Stimulated activated CD8-positive, alpha-beta memory T cell treated with anti-CD3 and anti-CD28 coated beads, Interleukin-7, amount 100 ng/mL, for 48 hours (primary cell): ENCODE measurements around the gene RNF220.

Source experiments
- DNase-seq, 2 donors: peaks; one replicate each; pipeline ENCODE4 v3.0.0-alpha.2; 2020; ENCODE audit warnings: low read depth in 1 of 2; ENCODE audit errors: extremely low read depth in 1 of 2

RNF220 gene

DNA sequence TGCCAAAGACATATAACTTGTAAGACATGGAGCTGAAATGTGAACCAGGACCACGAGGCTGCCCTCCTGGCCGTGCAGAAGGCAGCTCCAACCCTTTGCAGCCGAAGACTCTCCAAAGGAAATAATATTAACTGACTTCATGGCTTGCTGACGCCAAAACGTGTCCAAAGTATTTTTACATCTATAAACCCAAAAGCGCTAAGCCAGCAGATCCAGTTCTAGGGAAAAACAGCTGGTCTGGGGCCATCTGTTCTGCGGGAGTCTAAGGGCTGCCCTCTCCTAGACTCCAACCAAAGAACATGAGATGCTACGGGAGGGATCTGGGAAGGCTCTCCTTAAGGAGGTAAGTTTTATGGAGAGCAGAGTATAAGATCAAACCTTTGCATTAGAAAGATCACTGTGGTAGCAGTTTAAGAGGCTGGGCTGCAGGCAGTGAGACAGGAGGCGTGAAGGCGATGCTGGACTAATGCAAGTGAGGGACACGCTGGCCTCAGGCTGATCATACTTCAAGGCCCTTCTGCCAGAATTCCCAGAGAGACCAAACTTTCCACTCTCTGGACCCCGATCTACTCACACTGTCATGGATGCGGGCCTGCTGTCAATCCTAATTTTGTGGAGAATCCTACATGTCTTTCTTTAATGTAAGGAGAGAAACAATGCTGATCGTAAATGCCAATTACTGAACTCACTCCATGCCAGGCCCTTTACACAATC, 268.1 kb downstream of the RNF220 start:
- DNase-seq = no peak

DNA sequence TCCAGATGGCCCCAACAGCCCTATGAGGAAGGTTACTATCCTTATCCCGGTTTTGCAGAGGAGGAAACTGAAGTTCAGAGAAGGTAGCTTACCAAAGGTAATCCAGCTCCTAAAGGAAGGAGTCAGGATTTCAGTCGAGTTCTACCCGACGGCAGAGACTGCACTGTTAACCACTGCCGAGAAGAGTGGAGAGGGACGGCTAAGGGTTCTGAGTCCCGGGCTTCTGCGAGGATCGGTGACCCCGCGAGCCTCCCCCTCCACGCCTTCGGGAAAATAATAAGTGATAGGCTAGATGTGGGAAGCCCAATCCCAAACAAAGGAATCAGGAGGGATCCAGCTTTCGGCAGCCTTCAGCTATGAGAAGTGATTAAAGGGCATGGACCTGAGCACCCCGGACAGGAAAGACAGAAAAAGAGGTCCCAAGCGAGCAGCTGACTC, 268.6 kb downstream of the RNF220 start:
- DNase-seq = no peak

DNA sequence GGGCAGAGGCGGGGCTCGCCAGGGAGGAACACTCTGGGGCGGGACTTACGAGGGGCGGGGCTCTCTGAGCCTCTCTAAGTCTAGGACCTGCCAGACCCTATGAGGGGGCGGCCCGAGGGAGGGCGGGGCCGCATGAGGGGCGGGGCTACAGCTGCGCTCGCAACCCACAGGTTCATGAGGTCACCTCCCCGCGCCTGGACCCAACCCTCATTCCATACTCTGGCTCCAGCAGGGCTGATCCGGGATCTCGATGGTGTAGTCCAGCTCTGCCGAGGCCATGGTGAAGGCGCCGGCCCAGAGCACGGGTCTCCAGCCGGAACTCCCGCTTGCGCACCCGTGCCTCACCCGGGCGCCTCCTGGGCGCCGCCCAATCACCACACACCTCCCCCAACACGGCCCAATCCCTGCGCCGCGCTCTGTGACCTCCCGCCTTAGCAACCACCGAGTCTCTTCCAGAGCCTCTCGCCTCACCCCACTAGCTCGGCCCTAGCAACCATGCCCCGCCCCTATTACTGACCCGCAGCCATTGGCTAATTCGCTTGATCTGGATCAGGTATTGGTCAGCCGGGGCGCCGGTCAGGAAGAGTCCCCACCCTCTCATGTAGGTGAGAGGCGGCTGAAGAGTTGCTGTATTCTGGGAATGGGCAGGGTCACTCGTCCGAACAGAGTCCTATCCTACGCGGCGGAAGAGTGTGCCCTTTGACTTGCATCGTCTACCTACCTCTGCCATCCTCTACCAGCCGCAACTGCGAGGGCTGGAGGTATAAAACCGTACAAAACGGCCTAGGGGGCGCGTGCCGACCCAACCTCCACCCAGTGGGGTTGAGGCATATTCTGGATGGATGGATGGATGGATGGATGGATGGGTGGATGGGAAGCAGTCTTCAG, 269.3 kb downstream of the RNF220 start, which contains the start of the genes ARMH1 and TMEM53:
TSS of gene ARMH1 (plus strand) at position 602 of the 888 bp plus-strand sequence. CDS start 14,984 bp downstream, outside the sequence.
TSS of gene TMEM53 (minus strand) at position 369 of the 888 bp plus-strand sequence. CDS start at position 279, 90 bp downstream.
- DNase-seq = peak; percentile 91 to 99

DNA sequence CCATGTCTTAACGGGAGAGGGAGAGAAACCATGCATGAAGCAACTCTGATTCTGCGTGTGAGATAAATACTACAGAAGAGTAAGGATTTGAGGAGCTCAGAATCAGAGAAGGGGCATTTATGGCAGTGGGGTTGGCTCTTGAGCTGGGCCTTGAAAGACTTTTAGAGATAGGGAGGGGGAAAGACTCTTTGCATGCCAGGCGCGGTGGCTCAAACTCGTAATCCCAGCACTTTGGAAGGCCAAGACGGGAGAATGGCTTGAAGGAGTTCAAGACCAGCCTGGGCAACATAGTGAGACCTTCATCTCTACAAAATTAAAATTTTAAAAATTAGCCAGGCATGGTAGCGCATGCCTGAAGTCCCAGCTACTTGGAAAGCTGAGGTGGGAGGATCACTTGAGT, 270.1 kb downstream of the RNF220 start:
- no peak for DNase-seq

DNA sequence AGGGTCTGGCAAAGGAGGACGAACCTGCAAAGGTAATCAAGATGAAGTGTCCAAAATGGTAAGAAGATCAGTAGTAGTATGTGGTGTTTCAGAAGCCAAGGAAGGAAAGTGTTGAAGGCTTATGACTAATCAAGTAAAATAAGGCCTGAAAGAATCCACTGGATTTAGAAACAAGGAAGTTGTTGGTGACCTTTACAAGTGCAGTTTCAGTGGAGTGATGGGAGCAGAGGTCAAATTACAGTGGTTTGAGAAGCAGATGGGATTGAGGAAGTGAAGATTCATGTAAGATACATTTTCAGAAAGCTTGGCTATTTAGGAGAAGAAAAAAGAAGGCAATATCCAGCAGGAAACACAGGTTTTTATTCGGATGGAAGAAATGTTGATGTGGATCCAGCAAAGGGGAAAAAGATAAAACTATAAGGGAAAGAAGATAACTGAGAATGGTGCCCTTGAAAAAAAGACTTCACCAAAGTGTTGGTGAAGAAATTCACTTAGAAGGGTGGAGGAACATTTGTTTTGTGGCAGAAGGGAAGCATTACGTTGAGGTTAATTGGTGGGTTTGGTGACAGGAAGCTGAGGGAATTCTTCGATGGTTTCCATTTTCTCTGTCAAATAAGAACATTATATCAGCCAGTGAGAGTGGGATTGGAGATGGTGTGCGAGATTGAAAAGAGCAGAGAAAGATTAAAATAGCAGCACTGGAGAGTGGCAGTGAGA, 271.6 kb downstream of the RNF220 start:
- DNase-seq = no peak

DNA sequence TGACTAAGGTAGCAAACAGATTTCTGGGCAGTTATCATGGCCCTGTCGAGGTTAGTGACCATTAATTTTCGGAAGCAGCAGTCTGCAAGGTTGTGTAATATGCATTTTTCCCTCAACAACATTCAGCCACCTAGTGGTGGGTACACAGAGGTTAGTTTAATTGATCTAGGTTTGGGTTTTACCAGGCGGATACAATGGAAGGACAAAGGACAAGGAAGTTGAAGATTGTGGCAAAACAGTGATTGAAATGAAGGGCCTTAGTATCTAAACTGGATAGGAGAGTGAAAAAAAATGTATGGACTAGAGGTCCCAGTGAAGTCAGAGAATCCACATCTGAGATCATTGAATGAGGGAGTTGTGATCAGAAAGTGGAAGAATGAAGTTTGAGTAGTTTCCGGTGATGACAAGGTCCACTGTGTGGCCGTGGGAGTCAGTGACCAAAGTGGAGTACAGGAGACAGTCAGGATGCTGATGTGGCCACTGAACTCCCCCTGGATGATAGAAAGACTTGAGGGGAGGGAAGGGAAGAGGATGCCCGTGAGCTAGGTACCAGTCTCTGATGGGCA, 272.2 kb downstream of the RNF220 start:
- DNase-seq = no peak

DNA sequence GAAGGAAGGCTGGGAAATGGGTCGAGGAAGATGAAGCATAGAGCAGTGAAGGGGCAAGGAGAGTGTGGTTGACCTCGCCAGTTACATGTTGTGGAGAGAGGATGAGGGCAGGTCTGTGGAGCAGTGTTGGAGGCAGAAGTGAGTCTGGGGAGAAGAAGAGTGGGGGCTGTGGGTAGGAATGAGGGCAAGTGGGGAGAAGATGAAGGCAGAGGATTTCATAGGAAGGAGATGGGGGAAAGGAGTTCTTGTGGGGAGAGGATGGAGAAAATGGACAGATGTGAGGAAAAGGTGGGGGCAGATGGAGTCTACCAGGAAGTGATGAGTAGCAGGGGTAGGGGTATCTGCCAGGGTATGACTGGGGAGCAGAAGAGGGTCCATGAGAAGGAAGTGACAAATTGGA, 273.1 kb downstream of the RNF220 start:
- no peak for DNase-seq

DNA sequence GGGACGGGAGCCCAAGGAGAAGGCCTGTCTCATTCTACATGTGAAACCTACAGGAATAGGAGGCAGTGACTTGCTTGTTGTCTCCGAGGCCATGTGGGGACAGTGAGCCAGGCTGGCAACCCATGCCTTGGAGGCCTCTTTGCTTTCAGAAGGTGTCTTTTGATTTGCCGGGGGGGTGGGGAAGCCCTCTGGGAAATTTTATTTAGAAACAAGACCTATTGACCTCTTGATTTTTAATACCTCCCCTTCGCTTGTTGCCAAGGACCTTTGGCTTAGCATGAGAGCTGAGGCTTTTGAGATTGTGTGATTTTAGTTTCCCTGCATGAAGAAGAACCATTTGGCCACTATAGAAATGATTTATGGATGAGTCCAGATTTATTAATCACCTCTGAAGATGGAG, 273.6 kb downstream of the RNF220 start:
- DNase-seq = no peak

DNA sequence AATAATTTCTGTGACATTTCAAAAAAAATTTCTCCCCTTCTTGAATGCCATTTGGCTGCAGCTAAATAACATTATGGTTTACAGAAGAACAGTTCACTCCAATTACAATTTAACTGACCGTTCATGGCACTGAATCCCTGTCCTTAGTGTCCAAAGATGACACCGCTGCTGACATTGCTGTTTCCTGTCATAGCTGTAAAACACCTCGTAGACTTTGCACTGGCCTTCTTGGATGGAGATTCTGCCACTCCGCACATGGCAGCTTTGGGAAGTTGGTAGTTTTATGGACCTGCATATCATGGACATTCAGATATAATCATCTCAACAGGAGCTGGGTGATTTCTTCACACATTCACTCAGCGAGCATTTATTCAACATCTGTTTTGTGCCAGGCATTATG, 274.4 kb downstream of the RNF220 start:
- DNase-seq = no peak

DNA sequence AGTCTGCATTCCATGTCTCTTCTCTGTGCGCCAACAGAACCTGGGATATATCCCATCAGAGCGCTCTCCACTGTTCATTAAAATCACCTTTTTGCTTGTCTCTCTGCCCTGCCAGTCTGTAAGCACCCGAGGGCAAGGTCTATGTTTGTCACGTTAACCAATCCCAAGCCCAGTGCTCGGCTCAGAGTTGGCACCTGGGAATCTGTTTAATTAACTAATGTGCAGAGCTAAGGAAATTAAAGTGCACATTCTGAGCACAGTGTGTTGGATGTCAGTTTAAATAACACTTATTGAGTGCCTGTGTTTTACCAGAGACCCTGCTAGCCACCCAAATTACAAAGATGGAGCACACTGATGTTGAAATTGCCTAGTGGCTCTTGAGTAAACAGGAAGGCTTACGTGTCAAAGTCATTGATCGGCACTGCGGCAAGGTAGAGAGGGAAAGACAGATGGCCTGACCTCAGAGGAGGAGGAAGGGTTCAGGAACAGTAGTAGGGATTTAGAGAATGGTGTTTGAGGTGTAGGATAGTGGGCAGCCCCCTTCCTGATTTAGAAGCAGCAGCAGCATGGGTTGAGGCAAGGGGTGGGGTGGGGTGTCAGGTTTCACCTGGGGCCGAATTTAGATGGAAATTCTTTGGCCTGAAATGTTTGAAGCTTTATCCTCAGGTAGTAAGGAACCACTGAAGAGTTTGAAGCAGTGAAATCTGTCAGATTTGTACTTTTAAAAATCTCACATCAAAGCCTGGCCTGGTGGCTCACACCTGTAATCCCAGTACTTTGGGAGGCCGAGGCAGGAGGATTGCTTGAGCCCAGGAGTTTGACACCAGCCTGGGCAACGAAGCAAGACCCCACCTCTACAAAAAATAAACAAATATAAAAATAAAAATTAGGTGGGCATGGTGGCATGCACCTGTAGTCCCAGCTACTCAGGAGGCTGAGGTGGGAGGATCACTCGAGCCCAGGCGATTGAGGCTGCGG, 277.1 kb downstream of the RNF220 start:
- no peak for DNase-seq

DNA sequence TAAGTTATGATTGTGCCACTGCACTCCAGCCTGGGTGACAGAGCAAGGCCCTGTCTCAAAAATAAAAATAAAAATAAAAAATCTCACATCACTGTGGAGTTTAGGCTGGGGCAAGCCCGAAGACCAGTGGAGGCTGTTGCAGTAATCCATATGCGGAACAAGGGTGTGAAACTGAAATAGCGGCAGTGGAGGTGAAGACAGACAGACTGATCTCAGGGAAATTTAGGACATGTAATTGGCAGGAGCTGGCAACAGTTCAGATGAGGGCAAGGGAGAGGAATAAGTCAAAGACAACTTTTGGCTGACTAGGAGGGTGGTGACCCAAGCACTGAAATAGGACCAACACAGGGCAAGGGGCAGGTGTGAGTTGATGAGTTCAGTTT, 277.8 kb downstream of the RNF220 start:
- DNase-seq = no peak

DNA sequence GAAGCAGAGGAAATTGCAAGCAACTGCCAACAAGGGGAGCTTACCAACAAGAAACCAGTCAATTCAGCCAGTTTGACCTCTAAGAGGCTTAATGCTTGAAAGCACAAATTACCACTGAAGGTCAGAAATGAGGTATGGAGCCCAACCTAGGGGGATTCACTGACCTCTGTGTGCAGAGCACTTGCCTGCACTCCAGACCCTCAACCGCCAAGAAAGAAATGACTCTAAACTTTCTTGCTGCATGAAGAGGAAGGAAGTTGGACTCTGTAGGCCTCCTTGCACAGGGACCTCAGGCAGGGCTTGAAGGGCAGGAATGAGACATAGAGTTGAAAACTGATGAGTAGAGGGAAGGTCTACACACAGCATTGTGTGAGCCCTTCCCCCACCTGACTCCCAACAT, 279.5 kb downstream of the RNF220 start:
- no peak for DNase-seq

DNA sequence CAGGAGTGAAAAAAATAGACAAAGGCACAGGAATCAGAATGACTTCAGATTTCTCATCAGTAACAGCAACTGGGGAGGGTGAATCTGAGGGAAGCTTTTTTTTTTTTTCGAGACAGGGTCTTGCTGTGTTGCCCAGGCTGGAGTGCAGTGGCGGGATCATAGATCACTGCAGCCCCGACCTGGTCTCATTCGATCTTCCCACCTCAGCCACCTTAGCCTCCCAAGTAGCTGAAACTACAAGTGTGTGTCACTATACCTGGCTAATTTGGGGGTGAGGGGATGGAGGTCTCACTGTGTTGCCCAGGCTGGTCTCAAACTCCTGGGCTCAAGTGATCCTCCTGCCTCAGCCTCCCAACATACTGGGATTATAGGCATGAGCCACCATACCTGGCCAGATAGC, 280.2 kb downstream of the RNF220 start:
- DNase-seq = no peak

DNA sequence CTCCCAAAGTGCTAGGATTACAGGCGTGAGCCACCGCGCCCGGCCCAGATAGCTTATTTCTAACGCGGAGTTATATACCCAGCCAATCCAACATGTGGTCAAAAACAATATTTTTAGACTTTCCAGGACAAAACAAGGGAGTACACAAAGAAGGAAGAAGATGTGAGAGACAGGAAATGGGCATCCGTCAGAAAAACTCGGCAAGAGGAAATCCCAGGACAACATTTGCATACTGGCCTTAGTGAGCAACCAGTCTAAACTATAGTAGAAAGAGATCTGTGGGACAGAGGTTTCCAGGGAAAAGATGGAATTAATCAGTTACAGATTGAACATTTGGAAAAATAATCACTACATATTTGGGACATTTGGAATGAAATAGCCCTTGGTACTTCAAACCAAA, 280.8 kb downstream of the RNF220 start:
- no peak for DNase-seq

DNA sequence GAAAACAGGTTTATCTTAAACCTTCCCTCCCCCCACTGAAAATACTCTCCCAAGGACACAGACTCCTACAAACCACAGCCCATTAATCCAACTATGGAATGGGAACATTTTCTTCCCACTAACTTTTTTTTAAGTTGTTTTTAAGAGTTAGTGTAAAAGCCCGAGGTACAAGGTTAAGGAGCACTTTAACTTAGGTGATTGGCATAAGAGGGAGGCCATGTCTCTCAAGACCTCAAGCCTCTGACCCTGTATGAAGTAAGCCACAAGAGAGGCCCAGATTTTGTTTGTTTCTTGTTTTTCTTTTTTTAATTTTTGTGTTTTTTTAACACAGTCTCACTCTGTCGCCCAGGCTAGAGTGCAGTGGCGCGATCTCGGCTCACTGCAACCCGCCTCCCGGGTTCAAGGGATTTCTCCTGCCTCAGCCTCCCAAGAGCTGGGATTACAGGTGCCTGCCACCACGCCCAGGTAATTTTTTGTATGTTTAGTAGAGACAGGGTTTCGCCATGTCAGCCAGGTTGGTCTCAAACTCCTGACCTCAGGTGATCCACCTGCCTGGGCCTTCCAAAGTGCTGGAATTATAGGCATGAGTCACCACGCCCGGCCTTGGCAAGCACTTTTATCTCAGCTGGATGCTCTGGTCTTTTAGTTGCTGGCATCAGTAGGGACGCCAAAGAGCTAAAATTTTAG, 283.8 kb downstream of the RNF220 start:
- DNase-seq = no peak

DNA sequence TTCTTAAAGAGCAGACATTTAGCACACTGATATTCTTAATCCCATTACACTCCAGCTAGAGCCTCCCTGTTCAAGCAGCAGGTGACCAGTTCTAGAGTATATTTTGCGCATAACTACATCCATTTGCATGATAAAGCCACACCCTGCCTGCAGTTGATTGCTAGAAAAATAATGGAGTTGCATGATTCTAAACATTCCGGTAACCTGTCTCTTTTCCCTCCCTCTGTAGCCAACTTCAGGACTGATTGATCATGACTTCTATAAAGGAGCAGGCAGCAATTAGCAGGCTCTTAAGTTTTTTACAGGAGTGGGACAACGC, 284.4 kb downstream of the RNF220 start:
- no peak for DNase-seq

DNA sequence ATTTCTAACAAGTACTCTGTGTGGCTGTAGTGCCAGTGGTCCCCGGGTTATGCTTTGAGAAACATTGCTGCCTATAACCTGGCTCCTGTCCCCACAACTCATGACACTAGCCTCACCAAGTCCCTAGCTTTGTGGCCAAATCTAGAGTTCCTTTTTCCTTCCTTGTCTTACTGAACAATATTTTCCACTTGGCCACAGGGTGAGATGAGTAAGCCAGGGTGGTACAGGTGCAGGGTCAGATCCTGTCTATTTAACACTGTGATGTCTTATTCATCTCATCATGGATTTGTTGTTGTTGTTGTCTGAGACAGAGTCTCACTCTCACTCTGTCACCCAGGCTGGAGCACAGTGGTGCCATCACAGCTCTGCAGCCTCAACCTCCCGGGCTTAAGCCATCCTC, 288.1 kb downstream of the RNF220 start:
- no peak for DNase-seq

DNA sequence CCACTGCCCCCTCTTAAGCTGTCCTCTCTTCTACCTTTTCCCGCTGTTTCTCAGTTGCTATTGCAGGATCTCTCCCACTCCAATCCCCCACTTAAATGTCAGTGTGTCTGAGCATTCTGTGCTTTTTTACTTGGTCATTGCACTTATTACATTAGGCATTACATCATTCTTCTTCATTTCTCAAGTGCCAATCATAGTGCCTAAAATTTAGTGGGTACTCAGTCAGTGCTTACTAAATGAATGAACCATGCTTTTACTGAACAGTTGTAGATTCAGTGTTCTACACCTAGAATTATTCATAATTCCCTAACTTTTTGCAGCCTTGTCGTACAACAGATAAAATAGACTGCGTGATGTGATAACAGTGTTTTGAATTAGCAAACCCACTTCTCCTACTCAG, 288.8 kb downstream of the RNF220 start:
- DNase-seq = no peak

DNA sequence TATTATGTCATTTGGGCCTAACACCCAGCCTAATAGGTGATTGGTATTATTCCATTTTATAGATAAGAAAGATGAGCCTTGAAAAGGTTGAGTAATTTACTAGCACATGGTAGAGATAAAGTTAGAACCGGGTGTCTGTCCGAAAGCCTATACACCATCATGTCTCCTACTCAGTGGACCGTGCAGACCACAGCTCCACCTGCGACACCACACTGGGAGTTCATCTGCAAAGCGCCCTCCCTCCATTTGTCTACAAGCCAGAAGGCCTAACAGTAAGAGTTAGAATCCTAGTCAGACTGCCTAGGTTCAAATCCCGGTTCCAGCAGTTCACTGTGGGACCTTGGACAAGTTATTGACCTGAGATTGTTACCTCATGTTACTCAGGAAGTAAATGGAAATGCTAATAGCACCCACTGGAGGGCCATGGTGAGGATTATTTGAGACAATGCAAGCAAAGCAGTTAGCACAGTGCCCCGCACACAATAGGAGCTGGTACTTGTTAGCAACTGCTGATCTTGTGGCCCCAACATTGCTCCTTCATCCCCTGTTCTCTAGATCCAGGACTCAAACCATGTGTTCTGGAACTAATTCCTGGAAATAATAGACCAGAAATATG, 289.9 kb downstream of the RNF220 start:
- no peak for DNase-seq
